Measurements from ENCODE around the gene PDCL3.

Gene PDCL3

GRCh38 chr2:100616841-100617390, 54.1 kb downstream of the PDCL3 start:
- TF ChIP-seq CTCF (IDR thresholded peaks at IDR 0.05; ENCODE audit: low read depth, low read length, missing control alignments): no peak
- no peak for DNase-seq (ENCODE audit: low read depth)
- in situ Hi-C loops (cut with HindIII; ENCODE audit: low sequenced_read_pairs): no loop called here

GRCh38 chr2:100619951-100620350, 57.2 kb downstream of the PDCL3 start:
- no peak for DNase-seq (ENCODE audit: low read depth)
- TF ChIP-seq CTCF (IDR thresholded peaks at IDR 0.05; ENCODE audit: low read depth, low read length, missing control alignments): no peak
- in situ Hi-C loops (cut with HindIII; ENCODE audit: low sequenced_read_pairs): no loop called here
- H3K4me3 ChIP-seq (ENCODE audit: low read depth, low read length): no peak overlapping the region

More at GRCh38 chr2:100616841-100617390, 54.1 kb downstream of the PDCL3 start:
- H3K4me3 ChIP-seq (ENCODE audit: low read depth, low read length): no peak overlapping the region

GRCh38 chr2:100620481-100620880, 57.7 kb downstream of the PDCL3 start:
- in situ Hi-C loops (cut with HindIII; ENCODE audit: low sequenced_read_pairs): no loop called here
- DNase-seq (ENCODE audit: low read depth): no peak
- no peak overlapping the region for H3K4me3 ChIP-seq (ENCODE audit: low read depth, low read length)
- TF ChIP-seq CTCF (IDR thresholded peaks at IDR 0.05; ENCODE audit: low read depth, low read length, missing control alignments): no peak

GRCh38 chr2:100621371-100621951, 58.7 kb downstream of the PDCL3 start:
- DNase-seq (ENCODE audit: low read depth): no peak
- in situ Hi-C loops (cut with HindIII; ENCODE audit: low sequenced_read_pairs): no loop called here
- no peak for TF ChIP-seq CTCF (IDR thresholded peaks at IDR 0.05; ENCODE audit: low read depth, low read length, missing control alignments)
- no peak overlapping the region for H3K4me3 ChIP-seq (ENCODE audit: low read depth, low read length)

GRCh38 chr2:100623033-100623715, 60.4 kb downstream of the PDCL3 start:
- no peak for TF ChIP-seq CTCF (IDR thresholded peaks at IDR 0.05; ENCODE audit: low read depth, low read length, missing control alignments)
- H3K4me3 ChIP-seq (ENCODE audit: low read depth, low read length): no peak overlapping the region
- DNase-seq (ENCODE audit: low read depth): no peak
- in situ Hi-C loops (cut with HindIII; ENCODE audit: low sequenced_read_pairs): no loop called here

- TF ChIP-seq CTCF (IDR thresholded peaks at IDR 0.05; ENCODE audit: low read depth, low read length, missing control alignments): no peak
- DNase-seq (ENCODE audit: low read depth): no peak
- in situ Hi-C loops (cut with HindIII; ENCODE audit: low sequenced_read_pairs): no loop called here
- no peak overlapping the region for H3K4me3 ChIP-seq (ENCODE audit: low read depth, low read length)
These were observed 61.1 kb downstream of the PDCL3 start for GRCh38 chr2:100623930-100624329.
